GM19395 (cell line): ENCODE data around the gene CLEC17A.
"Not testable (repeated sequence)": the region's sequence is repeated elsewhere in the genome, so short reads cannot be mapped to it uniquely, and the experiment has no call there.

Experiments used
- ATAC-seq: cut with Tn5 transposase; IDR thresholded peaks from one replicate; pipeline ENCODE4 v1.9.1; 2021; ENCODE audit warnings: mild to moderate bottlenecking, moderate library complexity; ENCODE audit not compliant: unreplicated experiment

The CLEC17A gene

GRCh38 chr19:14577264-14577663 lies 5.6 kb upstream of the CLEC17A start:
- ATAC-seq: no peak

GRCh38 chr19:14577885-14578427 lies 4.9 kb upstream of the CLEC17A start:
- ATAC-seq: no peak

GRCh38 chr19:14580623-14581237 lies 2.2 kb upstream of the CLEC17A start:
- ATAC-seq: no peak

- ATAC-seq: not testable (repeated sequence)
Measured at GRCh38 chr19:14584372-14584771, 1.5 kb downstream of the CLEC17A start.

GRCh38 chr19:14585187-14585586 lies 2.3 kb downstream of the CLEC17A start:
- ATAC-seq: peak; percentile 77

GRCh38 chr19:14589433-14589832 lies 6.5 kb downstream of the CLEC17A start:
- ATAC-seq: not testable (repeated sequence)

- ATAC-seq: no peak
Measured at GRCh38 chr19:14595558-14595957, 12.7 kb downstream of the CLEC17A start.

GRCh38 chr19:14599548-14600147 lies 16.8 kb downstream of the CLEC17A start:
- ATAC-seq: no peak

- ATAC-seq: peak; percentile 75
Measured at GRCh38 chr19:14603990-14604387, 21.1 kb downstream of the CLEC17A start.

GRCh38 chr19:14606627-14607026 lies 23.7 kb downstream of the CLEC17A start:
- ATAC-seq: no peak

- ATAC-seq: no peak
Measured at GRCh38 chr19:14611051-14611450, 28.2 kb downstream of the CLEC17A start.

- ATAC-seq: not testable (repeated sequence)
Measured at GRCh38 chr19:14612242-14612641, 29.4 kb downstream of the CLEC17A start.

GRCh38 chr19:14612657-14613056 lies 29.8 kb downstream of the CLEC17A start:
- ATAC-seq: no peak

- ATAC-seq: not testable (repeated sequence)
Measured at GRCh38 chr19:14613399-14614098, 30.7 kb downstream of the CLEC17A start.

- no peak for ATAC-seq
Measured at GRCh38 chr19:14614099-14614412, 31.2 kb downstream of the CLEC17A start.

- ATAC-seq: no peak
Measured at GRCh38 chr19:14615623-14616022, 32.7 kb downstream of the CLEC17A start.

- ATAC-seq: no peak
Measured at GRCh38 chr19:14616407-14616806, 33.5 kb downstream of the CLEC17A start.

- no peak for ATAC-seq
Measured at GRCh38 chr19:14619404-14619803, 36.5 kb downstream of the CLEC17A start.

- not testable (repeated sequence) for ATAC-seq
Measured at GRCh38 chr19:14624491-14624890, 41.6 kb downstream of the CLEC17A start.

- ATAC-seq: no peak
Measured at GRCh38 chr19:14629557-14629956, 46.7 kb downstream of the CLEC17A start.

GRCh38 chr19:14632286-14632685 lies 49.4 kb downstream of the CLEC17A start:
- no peak for ATAC-seq
